Mesothelial cell of epicardium (in vitro differentiated cells): ENCODE results near the gene NELL1. TPM values are rescaled to one million over a fixed set of nuclear protein-coding genes. Genes with fewer than 3 reads are reported as not detected.

Experiments
- DNase-seq, 2 experiments: peaks; one replicate each; pipeline ENCODE4 v3.0.0; 2021; ENCODE audit warnings: low spot score in 2 of 2; ENCODE audit not compliant: unreplicated experiment in 2 of 2
- H3K27ac Mint-ChIP-seq: 2 replicates; pipeline ENCODE4 v1.8.0; 2021; ENCODE audit warnings: mixed read lengths
- H3K27me3 Mint-ChIP-seq: 2 replicates; pipeline ENCODE4 v1.8.0; 2021; ENCODE audit warnings: low read depth, mixed read lengths
- H3K36me3 Mint-ChIP-seq: 2 replicates; pipeline ENCODE4 v1.8.0; 2021; ENCODE audit warnings: mixed read lengths
- H3K4me1 Mint-ChIP-seq: 2 replicates; pipeline ENCODE4 v1.8.0; 2021; ENCODE audit warnings: mixed read lengths
- H3K4me3 Mint-ChIP-seq: 2 replicates; pipeline ENCODE4 v1.8.0; 2021; ENCODE audit warnings: mild to moderate bottlenecking, moderate library complexity, mixed read lengths
- H3K9me3 Mint-ChIP-seq: 2 replicates; pipeline ENCODE4 v1.8.0; 2021; ENCODE audit warnings: mixed read lengths
- total RNA-seq: library from RNA; stranded (reverse); gene quantifications from 3 replicates; pipeline ENCODE4 v1.2.1, GENCODE V29; 2021
- TF ChIP-seq, protein P1 (sequence below): fragments of 200-600 bp; sonication (generic); IDR thresholded peaks from one replicate; pipeline ENCODE4 v1.5.0; 2021; ENCODE audit warnings: antibody characterized with exemption; ENCODE audit not compliant: unreplicated experiment

The NELL1 gene
- total RNA-seq, 1 donor from 2014 or later: 1.7 TPM

DNA sequence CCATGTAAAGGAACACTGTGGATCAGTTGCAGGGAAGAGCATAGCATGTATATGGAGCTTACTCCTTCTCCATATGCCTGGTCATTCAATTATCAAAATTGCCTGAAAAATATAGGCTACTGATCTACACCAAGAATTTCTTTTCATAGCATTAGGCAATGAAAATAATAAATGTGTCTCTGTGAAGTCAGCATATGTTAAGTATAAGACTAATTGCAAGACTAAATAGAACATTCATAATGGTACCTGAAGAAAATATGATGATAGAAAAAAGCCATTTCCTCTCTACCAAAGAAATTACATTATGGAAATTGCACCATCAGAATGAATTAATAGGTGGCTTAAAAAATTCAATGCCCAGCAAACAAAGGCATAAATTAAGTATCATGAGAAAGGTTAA lies 584.7 kb downstream of the NELL1 start:
- TF ChIP-seq, protein P1, sequence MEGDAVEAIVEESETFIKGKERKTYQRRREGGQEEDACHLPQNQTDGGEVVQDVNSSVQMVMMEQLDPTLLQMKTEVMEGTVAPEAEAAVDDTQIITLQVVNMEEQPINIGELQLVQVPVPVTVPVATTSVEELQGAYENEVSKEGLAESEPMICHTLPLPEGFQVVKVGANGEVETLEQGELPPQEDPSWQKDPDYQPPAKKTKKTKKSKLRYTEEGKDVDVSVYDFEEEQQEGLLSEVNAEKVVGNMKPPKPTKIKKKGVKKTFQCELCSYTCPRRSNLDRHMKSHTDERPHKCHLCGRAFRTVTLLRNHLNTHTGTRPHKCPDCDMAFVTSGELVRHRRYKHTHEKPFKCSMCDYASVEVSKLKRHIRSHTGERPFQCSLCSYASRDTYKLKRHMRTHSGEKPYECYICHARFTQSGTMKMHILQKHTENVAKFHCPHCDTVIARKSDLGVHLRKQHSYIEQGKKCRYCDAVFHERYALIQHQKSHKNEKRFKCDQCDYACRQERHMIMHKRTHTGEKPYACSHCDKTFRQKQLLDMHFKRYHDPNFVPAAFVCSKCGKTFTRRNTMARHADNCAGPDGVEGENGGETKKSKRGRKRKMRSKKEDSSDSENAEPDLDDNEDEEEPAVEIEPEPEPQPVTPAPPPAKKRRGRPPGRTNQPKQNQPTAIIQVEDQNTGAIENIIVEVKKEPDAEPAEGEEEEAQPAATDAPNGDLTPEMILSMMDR: no peak
- H3K4me1 Mint-ChIP-seq: peaks cover 4% of the 10 kb centered on the region

DNA sequence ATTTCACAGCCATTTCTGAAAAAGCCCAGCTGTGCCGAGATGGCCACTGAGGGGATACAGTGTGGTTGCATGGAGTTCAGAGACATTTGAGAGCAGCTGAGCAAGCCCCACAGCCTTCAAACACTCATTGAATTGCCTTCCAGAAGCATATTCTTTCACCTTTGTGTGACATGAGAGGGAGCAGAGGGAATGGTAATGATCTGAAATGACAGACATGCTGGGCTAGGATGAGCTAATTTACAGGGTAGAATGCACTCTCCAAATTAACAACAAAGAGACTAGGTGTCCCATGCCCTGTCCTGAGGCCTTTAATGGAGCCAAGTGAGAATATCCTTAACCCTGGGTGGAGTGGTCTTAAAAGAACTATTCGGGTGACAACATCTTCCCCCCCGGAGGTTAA lies 585.4 kb downstream of the NELL1 start:
- H3K4me3 Mint-ChIP-seq: no peak overlapping the region
- no peak for DNase-seq
- peaks cover 5% of the 10 kb centered on the region for H3K27me3 Mint-ChIP-seq
- no peaks in the 10 kb centered on the region for H3K9me3 Mint-ChIP-seq
- H3K27ac Mint-ChIP-seq: no peak overlapping the region
- H3K36me3 Mint-ChIP-seq: no peaks in the 10 kb centered on the region
- TF ChIP-seq, protein P1: no peak
- H3K4me1 Mint-ChIP-seq: peaks cover 4% of the 10 kb centered on the region

More for the DNA sequence above, 584.7 kb downstream of the NELL1 start:
- Mint-ChIP-seq H3K27ac (no peak overlapping the region), H3K27me3 (peaks cover 5% of the 10 kb centered on the region), H3K4me3 (no peak overlapping the region), H3K9me3 (no peaks in the 10 kb centered on the region), H3K36me3 (no peaks in the 10 kb centered on the region)
- DNase-seq: no peak

DNA sequence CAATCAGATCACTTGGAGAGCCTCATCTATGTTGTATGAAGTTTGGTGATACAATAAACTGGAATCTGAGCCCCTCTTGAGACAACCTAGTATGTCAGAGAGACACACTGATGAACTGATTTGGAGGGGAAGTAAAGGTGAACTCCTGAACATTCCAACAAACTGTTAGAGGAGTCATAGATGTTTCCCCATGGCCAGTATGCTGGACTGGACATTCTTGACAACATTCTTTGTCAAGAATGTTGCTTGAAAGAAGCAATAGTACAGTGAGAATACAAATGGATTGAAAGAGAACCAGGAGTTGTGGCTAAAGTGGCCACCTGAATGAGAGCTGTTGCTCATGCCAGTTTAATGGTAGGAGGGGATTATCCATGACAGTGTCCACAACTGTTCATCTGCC lies 588.1 kb downstream of the NELL1 start:
- Mint-ChIP-seq H3K9me3 (no peaks in the 10 kb centered on the region), H3K27me3 (peaks cover 3% of the 10 kb centered on the region), H3K27ac (no peak overlapping the region), H3K4me1 (no peaks in the 10 kb centered on the region), H3K4me3 (no peak overlapping the region), H3K36me3 (no peaks in the 10 kb centered on the region)
- no peak for DNase-seq
- TF ChIP-seq, protein P1: no peak

DNA sequence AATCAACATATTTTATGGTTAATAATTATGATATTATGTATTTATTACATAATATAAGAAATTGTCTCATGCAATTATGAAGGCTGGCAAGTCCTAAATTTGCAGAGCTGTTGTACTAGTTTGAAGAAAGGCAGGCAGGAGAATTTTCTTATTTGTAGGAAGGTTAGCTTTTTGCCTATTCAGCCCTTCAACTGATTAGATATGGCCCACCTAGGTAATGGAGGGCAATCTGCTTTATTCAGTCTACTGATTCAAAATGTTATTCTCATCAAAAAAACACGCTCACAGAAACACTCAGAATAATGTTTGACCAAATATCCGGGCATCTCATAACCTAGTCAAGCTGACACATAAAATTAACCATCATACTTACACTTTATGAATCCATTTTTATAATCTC lies 589.0 kb downstream of the NELL1 start:
- no peaks in the 10 kb centered on the region for H3K4me1 Mint-ChIP-seq
- no peaks in the 10 kb centered on the region for H3K9me3 Mint-ChIP-seq
- H3K27me3 Mint-ChIP-seq: peaks cover 3% of the 10 kb centered on the region
- TF ChIP-seq, protein P1: no peak
- H3K36me3 Mint-ChIP-seq: no peaks in the 10 kb centered on the region
- H3K4me3 Mint-ChIP-seq: no peak overlapping the region
- no peak overlapping the region for H3K27ac Mint-ChIP-seq
- no peak for DNase-seq

DNA sequence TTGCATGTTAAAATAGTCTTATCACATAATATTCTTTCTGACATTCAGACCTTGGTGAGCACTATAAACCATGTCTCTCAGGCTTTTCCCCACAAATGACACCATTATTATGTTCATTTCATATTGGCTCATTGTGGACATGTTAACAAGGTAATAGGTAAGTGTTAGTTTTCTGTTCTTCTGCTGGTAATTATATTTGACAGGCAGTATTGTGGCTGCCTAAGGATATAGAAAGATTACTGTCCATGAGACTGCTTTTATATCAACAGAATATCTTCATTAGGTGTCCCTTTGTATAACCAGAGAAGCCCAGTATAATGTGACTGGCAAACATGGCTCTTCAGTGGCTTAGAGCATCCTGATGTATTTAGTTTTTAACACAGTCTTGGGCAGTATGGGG lies 590.7 kb downstream of the NELL1 start:
- no peak for DNase-seq
- Mint-ChIP-seq H3K4me1 (no peaks in the 10 kb centered on the region), H3K27me3 (no peaks in the 10 kb centered on the region), H3K27ac (no peak overlapping the region), H3K4me3 (no peak overlapping the region), H3K9me3 (no peaks in the 10 kb centered on the region), H3K36me3 (no peaks in the 10 kb centered on the region)
- TF ChIP-seq, protein P1: no peak

DNA sequence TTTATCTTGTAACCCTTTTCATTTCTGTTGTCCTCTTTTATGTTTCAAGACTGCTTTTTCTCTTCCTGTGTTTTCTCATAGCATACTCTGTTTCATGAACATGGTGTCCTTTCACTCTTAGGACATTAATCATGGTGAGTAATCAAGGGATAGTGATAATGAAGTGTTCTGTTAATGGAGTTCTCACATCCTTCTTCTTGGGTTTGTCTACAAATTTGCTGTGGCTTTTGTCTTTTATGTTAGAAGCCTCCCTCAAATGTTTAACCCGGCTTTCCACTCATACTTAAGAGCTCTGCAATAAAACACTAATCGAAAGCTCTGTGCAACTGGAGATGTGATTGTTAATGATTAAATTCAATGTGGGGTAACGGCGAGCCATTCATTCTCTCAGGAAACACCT lies 593.6 kb downstream of the NELL1 start:
- TF ChIP-seq, protein P1: no peak
- no peaks in the 10 kb centered on the region for H3K4me1 Mint-ChIP-seq
- no peak overlapping the region for H3K4me3 Mint-ChIP-seq
- no peaks in the 10 kb centered on the region for H3K27me3 Mint-ChIP-seq
- H3K27ac Mint-ChIP-seq: no peak overlapping the region
- no peak for DNase-seq
- H3K9me3 Mint-ChIP-seq: no peaks in the 10 kb centered on the region
- no peaks in the 10 kb centered on the region for H3K36me3 Mint-ChIP-seq
